Esophagus squamous epithelium (tissue), 5 donors: ENCODE data around the gene TLCD1. TPM values are rescaled to one million over a fixed set of nuclear protein-coding genes. Genes with fewer than 3 reads are reported as not detected.
A peak's percentile ranks its signal among the peaks of the same experiment; 100 is the strongest.
"Not testable (repeated sequence)": the region's sequence is repeated elsewhere in the genome, so short reads cannot be mapped to it uniquely, and the experiment has no call there.

Experiments used
- DNase-seq: peaks from one replicate; lab custom pipeline; 2025; lab: John Stamatoyannopoulos, UW
- H3K27ac ChIP-seq, 4 donors: fragments of 200-600 bp; sonication (generic); one replicate each; pipeline ENCODE4 v1.5.1; 2016 to 2019; ENCODE audit warnings: mild to moderate bottlenecking in 1 of 4
- H3K27me3 ChIP-seq, 4 donors: fragments of 200-600 bp; sonication (generic); 1 replicate in 3 of 4; 2 replicates in 1 of 4; pipeline versions ENCODE4 v1.5.1 to v1.6.0; 2017 to 2021; ENCODE audit warnings: antibody characterized with exemption in 1 of 4
- H3K36me3 ChIP-seq, 3 donors: fragments of 200-600 bp; sonication (generic); one replicate each; pipeline ENCODE4 v1.5.1; 2016 to 2019
- H3K4me1 ChIP-seq, 3 donors: fragments of 200-600 bp; sonication (generic); one replicate each; pipeline ENCODE4 v1.5.1; 2017 to 2019
- H3K4me3 ChIP-seq, 4 donors: fragments of 200-600 bp; sonication (generic); 1 replicate in 3 of 4; 2 replicates in 1 of 4; pipeline ENCODE4 v1.5.1; 2016 to 2019; ENCODE audit warnings: mild to moderate bottlenecking in 2 of 4, moderate library complexity in 1 of 4
- H3K9me3 ChIP-seq, 3 donors: fragments of 200-600 bp; sonication (generic); one replicate each; pipeline ENCODE4 v1.5.1; 2016 to 2019
- CTCF ChIP-seq, 6 experiments: fragments of 450-650 bp in 4 of 6; fragments of 200-600 bp in 2 of 6; sonication (generic) in 2 of 6; IDR thresholded peaks; one replicate each; pipeline ENCODE4 v1.5.1; 2016 to 2019; ENCODE audit warnings: antibody characterized with exemption in 6 of 6, mild to moderate bottlenecking in 4 of 6, moderate library complexity in 4 of 6
- POLR2A ChIP-seq, 4 donors: fragments of 450-650 bp; IDR thresholded peaks; one replicate each; pipeline ENCODE4 v1.6.1; 2017; ENCODE audit warnings: antibody characterized with exemption in 4 of 4, mild to moderate bottlenecking in 4 of 4, moderate library complexity in 3 of 4
- WGBS, 2 donors: methylation state at CpG; one replicate each; pipeline ENCODE4 v1.1.5; 2018; 5-methylcytosine and 5-hydroxymethylcytosine counted together
- intact Hi-C: fragments of 100-400 bp; cut with DNase I; formaldehyde crosslinking; loops from one replicate; pipeline ENCODE4 v1.15.0; 2022
- total RNA-seq, 4 donors: library from RNA; depleted of rRNA; stranded (reverse); fragments of >200 nt; gene quantifications; one replicate each; pipeline ENCODE4 v1.1.0, GENCODE V29; 2016
- donor health status: DM: yes; HTN: yes; CAD: no.

Gene TLCD1
- total RNA-seq, 4 donors from 2014 or later = 8.8 to 17.0 (median 13.0) TPM

DNA sequence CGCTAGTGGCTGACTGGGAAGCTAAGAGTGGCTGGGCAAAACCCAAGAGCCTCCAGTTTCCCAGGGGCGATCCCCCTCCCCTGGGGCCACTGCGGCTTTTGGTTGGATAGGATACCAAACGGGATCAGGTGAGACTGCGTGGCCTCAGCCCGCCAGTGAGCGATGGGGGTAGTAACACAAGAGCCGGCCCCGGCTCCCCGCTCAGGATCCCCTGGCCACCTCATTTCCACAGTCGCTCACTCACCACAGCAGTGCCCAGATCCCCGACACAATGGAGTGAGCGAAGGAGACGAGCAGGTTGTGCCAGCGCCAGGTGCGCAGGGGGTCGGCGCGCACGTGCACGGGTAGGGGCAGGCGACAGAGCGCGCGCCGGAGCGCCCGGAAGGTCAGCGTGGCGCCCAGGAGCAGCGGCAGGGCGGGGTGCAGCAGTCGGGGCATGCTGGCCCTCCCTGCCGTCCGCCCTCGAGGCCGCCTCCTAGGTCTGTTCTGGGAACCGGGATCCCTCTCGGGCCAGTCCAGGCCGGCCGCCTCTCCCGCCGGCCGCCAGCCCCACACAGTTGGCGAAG lies 290 bp downstream of the TLCD1 start:
- Histone ChIP-seq H3K36me3 (peaks cover 6 to 42% (median 16%) of the 10 kb centered on the region in 3 donors), H3K4me3 (peak overlapping the region; percentile 65 to 75 (median 71)), H3K9me3 (no peaks in the 10 kb centered on the region), H3K4me1 (peaks cover 41 to 79% (median 61%) of the 10 kb centered on the region in 3 donors), H3K27ac (peak overlapping the region; percentile 94 to 99 (median 98)), H3K27me3 (no peaks in the 10 kb centered on the region)
- no peak for DNase-seq
- peak in 1 of 4 donors; percentile 47 for TF ChIP-seq POLR2A (IDR thresholded peaks at IDR 0.05)
- peak in 1 of 6 experiments; percentile 17 for TF ChIP-seq CTCF (IDR thresholded peaks at IDR 0.05)
- intact Hi-C loops = no loop called here
- WGBS, 2 donors = 0% methylated on average over 12 of the region's 45 CpGs; no CpG with 5 or more reads in 1 of the 2 donors

DNA sequence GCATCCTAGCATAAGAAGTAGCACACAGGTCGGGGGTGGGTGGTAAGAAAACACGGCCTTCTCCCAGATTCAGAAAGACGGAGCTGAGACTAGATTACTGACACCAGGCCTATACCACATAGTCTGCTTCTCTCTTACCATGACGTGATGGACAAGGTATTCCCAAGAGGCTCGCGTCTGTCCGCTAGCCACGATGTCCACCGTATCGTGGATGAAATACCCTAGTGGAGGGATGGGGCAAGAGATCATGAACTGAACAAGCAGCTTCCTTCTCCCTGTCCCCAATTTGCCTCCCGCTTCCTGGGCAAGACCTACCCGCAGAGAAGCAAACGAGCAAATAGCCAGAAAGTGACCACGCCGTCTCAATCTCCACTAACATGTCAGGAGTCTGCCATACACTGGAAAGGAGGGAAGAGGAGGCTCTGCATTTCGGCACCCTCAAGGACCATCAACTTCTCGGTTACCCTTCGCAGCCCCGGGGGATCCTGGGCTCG lies 820 bp downstream of the TLCD1 start:
- Histone ChIP-seq H3K9me3 (no peaks in the 10 kb centered on the region), H3K4me3 (peak overlapping the region; percentile 65 to 75 (median 71)), H3K4me1 (peaks cover 41 to 84% (median 65%) of the 10 kb centered on the region in 3 donors), H3K27me3 (no peaks in the 10 kb centered on the region), H3K36me3 (peaks cover 6 to 43% (median 16%) of the 10 kb centered on the region in 3 donors), H3K27ac (peak overlapping the region; percentile 94 to 99 (median 98))
- no peak for DNase-seq
- intact Hi-C loops = no loop called here
- 18 to 22% methylated on average over 15 of the region's 20 CpGs for WGBS, 2 donors
- TF ChIP-seq CTCF (IDR thresholded peaks at IDR 0.05) = no peak
- no peak for TF ChIP-seq POLR2A (IDR thresholded peaks at IDR 0.05)

GRCh38 chr17:28724500-28725165 lies 1.4 kb downstream of the TLCD1 start:
- no peaks in the 10 kb centered on the region for H3K27me3 ChIP-seq
- H3K4me1 ChIP-seq = peaks cover 41 to 82% (median 65%) of the 10 kb centered on the region in 3 donors
- intact Hi-C loops = no loop called here
- H3K9me3 ChIP-seq = no peaks in the 10 kb centered on the region
- TF ChIP-seq CTCF (IDR thresholded peaks at IDR 0.05) (no peak), POLR2A (IDR thresholded peaks at IDR 0.05) (no peak)
- no peak for DNase-seq
- H3K27ac ChIP-seq = peak overlapping the region; percentile 94 to 99 (median 98)
- H3K36me3 ChIP-seq = peaks cover 6 to 43% (median 16%) of the 10 kb centered on the region in 3 donors
- 58% methylated on average over 7 to 10 of the region's 10 CpGs for WGBS, 2 donors
- H3K4me3 ChIP-seq = peak overlapping the region in 1 of 4 donors; percentile 67

- Histone ChIP-seq H3K36me3 (peaks cover 6 to 43% (median 16%) of the 10 kb centered on the region in 3 donors), H3K4me1 (peaks cover 41 to 79% (median 62%) of the 10 kb centered on the region in 3 donors), H3K27ac (peak overlapping the region; percentile 94 to 99 (median 98))
- H3K27me3 ChIP-seq, H3K4me3 ChIP-seq, H3K9me3 ChIP-seq, intact Hi-C loops, DNase-seq: not testable (repeated sequence)
- 25 to 60% methylated on average over 2 to 4 of the region's 4 CpGs for WGBS, 2 donors
- peak in 1 of 4 donors; percentile 19 for TF ChIP-seq POLR2A (IDR thresholded peaks at IDR 0.05)
Measured at GRCh38 chr17:28723836-28724499, 2.1 kb downstream of the TLCD1 start.

DNA sequence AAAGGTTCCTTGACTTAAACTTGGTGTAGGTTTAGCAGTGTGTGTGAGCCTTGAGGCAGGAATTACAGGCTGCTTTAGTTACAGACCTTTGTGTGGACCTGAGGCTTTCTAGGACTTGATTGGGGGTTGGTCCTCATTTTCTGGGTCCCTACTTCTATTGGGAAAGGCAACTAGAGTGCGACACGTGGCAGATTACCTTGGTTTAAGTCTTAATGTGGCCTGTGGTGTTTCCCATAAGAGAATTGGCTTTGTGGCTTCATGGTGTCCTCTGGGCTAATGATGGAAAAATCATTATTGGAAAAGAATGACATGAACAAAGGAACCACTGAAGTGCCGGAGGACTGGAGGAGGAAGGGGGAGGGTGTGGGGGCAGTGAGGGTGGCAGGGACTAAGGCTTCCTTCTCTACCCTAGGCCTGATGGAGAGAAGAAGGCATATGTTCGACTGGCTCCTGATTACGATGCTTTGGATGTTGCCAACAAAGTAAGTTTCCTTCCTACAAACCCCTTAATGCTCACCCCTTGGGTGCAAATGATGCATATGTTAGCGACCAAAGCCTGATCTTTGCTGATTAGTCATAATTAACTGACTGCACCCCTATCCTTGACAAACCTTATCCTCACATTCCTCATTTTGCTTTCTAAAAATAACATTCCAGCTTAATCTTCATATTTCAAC lies 2.7 kb downstream of the TLCD1 start:
- Histone ChIP-seq H3K4me1 (peaks cover 43 to 83% (median 69%) of the 10 kb centered on the region in 3 donors), H3K9me3 (no peaks in the 10 kb centered on the region), H3K27me3 (no peaks in the 10 kb centered on the region), H3K4me3 (no peak overlapping the region), H3K27ac (peak overlapping the region in 3 of 4 donors; percentile 94 to 99 (median 97)), H3K36me3 (peaks cover 6 to 43% (median 16%) of the 10 kb centered on the region in 3 donors)
- intact Hi-C loops = no loop called here
- no peak for DNase-seq
- TF ChIP-seq CTCF (IDR thresholded peaks at IDR 0.05) (no peak), POLR2A (IDR thresholded peaks at IDR 0.05) (no peak)
- WGBS, 2 donors = 41 to 57% methylated on average over 6 of the region's 6 CpGs
